Adrenal gland (tissue), 12 donors: ENCODE data around the gene TFG. TPM values are rescaled to one million over a fixed set of nuclear protein-coding genes. Genes with fewer than 3 reads are reported as not detected.

Experiments
- DNase-seq, 7 donors: peaks; one replicate each; pipeline ENCODE4 v3.0.0-alpha.2; 2019 to 2020
- H3K27ac ChIP-seq, 5 donors: fragments of 200-600 bp; sonication (generic) in 4 of 5; 1 replicate in 3 of 5; 2 replicates in 2 of 5; pipeline versions ENCODE4 v1.5.1 to v1.8.0; 2016 to 2020; ENCODE audit warnings: mild to moderate bottlenecking in 1 of 5
- H3K27me3 ChIP-seq: fragments of 200-600 bp; 2 replicates; pipeline ENCODE4 v1.8.0; 2021
- H3K36me3 ChIP-seq, 2 donors: fragments of 200-600 bp; replicated peaks in 1 of 2; 1 replicate in 1 of 2; 2 replicates in 1 of 2; pipeline versions ENCODE4 v1.5.1 to v1.8.0; 2018 to 2022
- H3K4me1 ChIP-seq, 2 donors: fragments of 200-600 bp; replicated peaks in 1 of 2; 1 replicate in 1 of 2; 2 replicates in 1 of 2; pipeline versions ENCODE4 v1.5.1 to v1.8.0; 2018 to 2021
- H3K4me3 ChIP-seq, 4 donors: fragments of 200-600 bp; sonication (generic) in 3 of 4; one replicate each; pipeline ENCODE4 v1.5.1; 2016 to 2018
- H3K9me3 ChIP-seq, 3 donors: fragments of 200-600 bp; sonication (generic) in 1 of 3; replicated peaks in 1 of 3; 1 replicate in 2 of 3; 2 replicates in 1 of 3; pipeline versions ENCODE4 v1.5.1 to v1.8.0; 2016 to 2021
- POLR2A ChIP-seq, 2 donors: fragments of 450-650 bp; IDR thresholded peaks; one replicate each; pipeline ENCODE4 v1.6.1; 2017; ENCODE audit warnings: antibody characterized with exemption in 2 of 2, mild to moderate bottlenecking in 2 of 2, moderate library complexity in 1 of 2
- whole genome bisulfite sequencing, 4 donors: extraction: QIAGEN DNeasy Blood & Tissue Kit in 2 of 4; methylation state at CpG; one replicate each; pipeline versions ENCODE4 v1.1.5 to v1.1.7; 2013 to 2017; 5-methylcytosine and 5-hydroxymethylcytosine counted together
- intact Hi-C, 2 donors: fragments of 100-400 bp; cut with DNase I; formaldehyde crosslinking; loops; one replicate each; pipeline versions ENCODE4 v1.14.1 to v1.15.0; 2022 to 2023
- polyA plus RNA-seq, 3 donors: library from polyadenylated mRNA; stranded (reverse); fragments of 200-250 nt in 2 of 3; fragments of 350-450 nt in 1 of 3; fragmentation: Illumina TruSeq in 1 of 3; extraction: RNeasy Lipid Tissue Mini Kit (QIAGEN cat#74804) in 1 of 3; gene quantifications; one replicate each; pipeline ENCODE4 v1.2.3, GENCODE V29; 2013 to 2014
- total RNA-seq, 9 donors: library from RNA; depleted of rRNA in 4 of 9; stranded (reverse); fragments of >200 nt in 4 of 9; fragments of 120-200 nt in 1 of 9; fragmentation: NEBNext Ultra II Directional in 1 of 9; extraction: Animal tissue kit (Norgen Biotek cat#: 25700) in 1 of 9; gene quantifications; one replicate each; pipeline versions ENCODE4 v1.1.0 to v1.2.4, GENCODE V29; 2013 to 2023
- TF ChIP-seq, protein P1 (sequence below), 6 experiments: fragments of 450-650 bp in 4 of 6; fragments of 200-600 bp in 2 of 6; sonication (generic) in 1 of 6; IDR thresholded peaks; 1 replicate in 5 of 6; 2 replicates in 1 of 6; pipeline versions ENCODE4 v1.5.1 to v1.8.0; 2016 to 2021; ENCODE audit warnings: antibody characterized with exemption in 6 of 6, mild to moderate bottlenecking in 2 of 6, moderate library complexity in 1 of 6
- donor health status: healthy with polysubstance abuse.
- donor health status: Bipolar disorder and iron deficiency.
- donor health status: DM: yes; HTN: yes; CAD: no.
- donor health status: DM: no; HTN: no; CAD: no.
- donor health status: DM: no; HTN: no; CAD: no.
- donor health status: DM: yes; HTN: yes; CAD: no.

Gene TFG
- total and polyA plus RNA-seq, 12 donors: 51.1 to 268 (median 81.3) TPM

DNA sequence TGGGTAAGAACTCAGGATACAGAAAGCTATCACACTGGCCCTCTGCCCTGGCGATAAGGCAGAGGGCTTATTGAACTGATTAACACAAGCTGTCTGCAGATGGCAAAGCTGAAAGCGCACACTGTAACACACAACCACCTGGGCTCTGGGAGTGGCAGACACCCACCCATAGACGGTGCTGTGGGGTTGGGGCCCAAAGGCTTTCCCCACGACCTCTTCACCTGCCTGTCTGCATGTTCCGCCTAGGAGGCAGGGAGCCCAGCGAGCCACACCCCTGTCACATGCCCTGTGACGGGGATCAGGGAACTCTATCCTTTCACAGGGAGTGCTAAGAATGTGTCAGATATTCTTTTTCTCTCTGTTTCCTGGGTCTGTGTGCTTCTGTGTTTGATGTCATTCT, 12.1 kb upstream of the TFG start:
- Histone ChIP-seq H3K9me3 (no peaks in the 10 kb centered on the region), H3K27me3 (peaks cover 23% of the 10 kb centered on the region), H3K36me3 (no peaks in the 10 kb centered on the region), H3K4me3 (no peak overlapping the region), H3K4me1 (no peaks in the 10 kb centered on the region), H3K27ac (no peak overlapping the region)
- intact Hi-C loops: no loop called here
- WGBS, 4 donors: 82 to 89% (median 84%) methylated on average over 7 of the region's 7 CpGs
- TF ChIP-seq, protein P1, sequence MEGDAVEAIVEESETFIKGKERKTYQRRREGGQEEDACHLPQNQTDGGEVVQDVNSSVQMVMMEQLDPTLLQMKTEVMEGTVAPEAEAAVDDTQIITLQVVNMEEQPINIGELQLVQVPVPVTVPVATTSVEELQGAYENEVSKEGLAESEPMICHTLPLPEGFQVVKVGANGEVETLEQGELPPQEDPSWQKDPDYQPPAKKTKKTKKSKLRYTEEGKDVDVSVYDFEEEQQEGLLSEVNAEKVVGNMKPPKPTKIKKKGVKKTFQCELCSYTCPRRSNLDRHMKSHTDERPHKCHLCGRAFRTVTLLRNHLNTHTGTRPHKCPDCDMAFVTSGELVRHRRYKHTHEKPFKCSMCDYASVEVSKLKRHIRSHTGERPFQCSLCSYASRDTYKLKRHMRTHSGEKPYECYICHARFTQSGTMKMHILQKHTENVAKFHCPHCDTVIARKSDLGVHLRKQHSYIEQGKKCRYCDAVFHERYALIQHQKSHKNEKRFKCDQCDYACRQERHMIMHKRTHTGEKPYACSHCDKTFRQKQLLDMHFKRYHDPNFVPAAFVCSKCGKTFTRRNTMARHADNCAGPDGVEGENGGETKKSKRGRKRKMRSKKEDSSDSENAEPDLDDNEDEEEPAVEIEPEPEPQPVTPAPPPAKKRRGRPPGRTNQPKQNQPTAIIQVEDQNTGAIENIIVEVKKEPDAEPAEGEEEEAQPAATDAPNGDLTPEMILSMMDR (IDR thresholded peaks at IDR 0.05): no peak
- TF ChIP-seq POLR2A (IDR thresholded peaks at IDR 0.05): no peak
- no peak for DNase-seq

DNA sequence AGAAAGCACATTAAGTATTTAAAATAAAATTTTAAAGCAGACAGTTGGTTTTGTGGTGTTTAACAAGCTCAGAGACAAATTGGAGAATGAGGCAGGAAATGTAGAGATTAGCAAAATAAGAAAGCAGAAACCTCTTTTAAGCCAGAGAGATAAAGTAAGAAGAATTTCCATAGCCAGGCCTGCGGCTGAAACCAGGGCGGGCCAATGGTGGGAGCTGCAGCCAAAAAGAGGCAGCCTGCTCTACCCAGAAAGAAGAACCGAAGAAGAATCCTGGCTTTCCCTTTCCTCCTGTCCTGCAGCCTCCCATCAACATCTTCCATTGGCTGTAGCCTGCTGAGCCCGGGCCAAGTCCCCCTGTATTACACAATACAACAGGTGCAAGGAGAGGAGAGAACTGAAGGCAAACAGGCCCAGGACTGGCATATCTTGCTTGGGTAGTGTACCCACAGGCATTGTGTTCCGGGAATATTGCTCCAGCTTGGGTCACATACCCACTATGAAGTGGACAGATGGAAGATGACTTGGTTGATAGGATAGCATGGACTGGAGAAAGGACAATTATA, 11.5 kb upstream of the TFG start:
- Histone ChIP-seq H3K4me1 (no peaks in the 10 kb centered on the region), H3K27me3 (peaks cover 17% of the 10 kb centered on the region), H3K4me3 (no peak overlapping the region), H3K27ac (no peak overlapping the region), H3K36me3 (no peaks in the 10 kb centered on the region), H3K9me3 (no peaks in the 10 kb centered on the region)
- no peak for DNase-seq
- intact Hi-C loops: no loop called here
- 80 to 93% (median 84%) methylated on average over 5 of the region's 5 CpGs for WGBS, 4 donors
- TF ChIP-seq POLR2A (IDR thresholded peaks at IDR 0.05): no peak
- TF ChIP-seq, protein P1 (IDR thresholded peaks at IDR 0.05): no peak

DNA sequence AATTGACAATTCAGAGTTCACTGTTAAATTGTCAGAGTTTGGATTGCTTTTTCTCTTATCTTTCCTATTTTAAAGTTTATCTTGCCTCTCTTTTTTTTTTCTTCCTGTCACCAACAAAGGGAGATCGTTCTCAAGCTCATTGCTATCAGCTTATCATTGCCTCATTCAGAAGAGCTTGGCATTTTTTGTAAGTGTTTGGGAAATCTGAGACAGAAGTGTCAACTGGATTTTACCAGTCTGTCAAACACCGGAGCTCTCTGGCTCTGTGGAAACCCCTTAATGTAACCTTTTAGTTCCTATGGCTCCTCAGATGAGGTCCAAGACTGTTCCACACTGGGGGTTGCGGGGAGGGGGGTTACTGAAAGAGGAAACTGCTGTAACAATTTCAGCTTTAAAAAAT, 10.6 kb upstream of the TFG start:
- H3K4me3 ChIP-seq: no peak overlapping the region
- H3K27me3 ChIP-seq: peaks cover 21% of the 10 kb centered on the region
- no peak overlapping the region for H3K27ac ChIP-seq
- no peaks in the 10 kb centered on the region for H3K4me1 ChIP-seq
- TF ChIP-seq, protein P1 (IDR thresholded peaks at IDR 0.05): no peak
- H3K9me3 ChIP-seq: no peaks in the 10 kb centered on the region
- intact Hi-C loops: no loop called here
- WGBS, 4 donors: 35 to 46% (median 43%) methylated on average over 3 of the region's 3 CpGs
- no peak for DNase-seq
- no peaks in the 10 kb centered on the region for H3K36me3 ChIP-seq

DNA sequence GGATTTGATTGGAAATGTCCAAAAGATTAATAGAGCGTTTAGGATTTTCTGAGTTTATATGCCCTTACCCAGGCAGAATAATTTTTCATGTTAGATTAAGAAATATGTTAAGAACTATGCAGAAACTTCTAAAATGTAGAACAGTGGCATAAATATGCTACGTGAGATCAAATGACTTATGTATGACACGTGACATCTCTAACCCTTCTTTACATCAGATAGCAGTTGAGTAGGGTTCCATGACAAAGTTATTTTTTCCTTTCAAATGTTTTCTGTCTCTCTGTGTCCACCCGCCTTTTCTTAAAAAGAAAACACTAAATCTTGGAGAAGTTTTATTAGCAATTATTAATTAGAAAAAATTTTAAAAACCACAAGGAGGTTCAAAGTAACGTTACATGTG, 8.6 kb upstream of the TFG start:
- intact Hi-C loops: no loop called here
- no peaks in the 10 kb centered on the region for H3K9me3 ChIP-seq
- no peak overlapping the region for H3K27ac ChIP-seq
- no peaks in the 10 kb centered on the region for H3K4me1 ChIP-seq
- no peak for DNase-seq
- H3K36me3 ChIP-seq: no peaks in the 10 kb centered on the region
- peaks cover 17% of the 10 kb centered on the region for H3K27me3 ChIP-seq
- H3K4me3 ChIP-seq: no peak overlapping the region
- WGBS, 4 donors: 76 to 85% (median 77%) methylated on average over 5 of the region's 5 CpGs
- TF ChIP-seq, protein P1 (IDR thresholded peaks at IDR 0.05): no peak
- TF ChIP-seq POLR2A (IDR thresholded peaks at IDR 0.05): no peak
